ENCODE results near the gene UNC45A. TPM values are rescaled to one million over a fixed set of nuclear protein-coding genes. Genes with fewer than 3 reads are reported as not detected.

Gene UNC45A
- total and polyA plus RNA-seq, 7 donors = 28.8 to 63.5 (median 50.4) TPM

DNA sequence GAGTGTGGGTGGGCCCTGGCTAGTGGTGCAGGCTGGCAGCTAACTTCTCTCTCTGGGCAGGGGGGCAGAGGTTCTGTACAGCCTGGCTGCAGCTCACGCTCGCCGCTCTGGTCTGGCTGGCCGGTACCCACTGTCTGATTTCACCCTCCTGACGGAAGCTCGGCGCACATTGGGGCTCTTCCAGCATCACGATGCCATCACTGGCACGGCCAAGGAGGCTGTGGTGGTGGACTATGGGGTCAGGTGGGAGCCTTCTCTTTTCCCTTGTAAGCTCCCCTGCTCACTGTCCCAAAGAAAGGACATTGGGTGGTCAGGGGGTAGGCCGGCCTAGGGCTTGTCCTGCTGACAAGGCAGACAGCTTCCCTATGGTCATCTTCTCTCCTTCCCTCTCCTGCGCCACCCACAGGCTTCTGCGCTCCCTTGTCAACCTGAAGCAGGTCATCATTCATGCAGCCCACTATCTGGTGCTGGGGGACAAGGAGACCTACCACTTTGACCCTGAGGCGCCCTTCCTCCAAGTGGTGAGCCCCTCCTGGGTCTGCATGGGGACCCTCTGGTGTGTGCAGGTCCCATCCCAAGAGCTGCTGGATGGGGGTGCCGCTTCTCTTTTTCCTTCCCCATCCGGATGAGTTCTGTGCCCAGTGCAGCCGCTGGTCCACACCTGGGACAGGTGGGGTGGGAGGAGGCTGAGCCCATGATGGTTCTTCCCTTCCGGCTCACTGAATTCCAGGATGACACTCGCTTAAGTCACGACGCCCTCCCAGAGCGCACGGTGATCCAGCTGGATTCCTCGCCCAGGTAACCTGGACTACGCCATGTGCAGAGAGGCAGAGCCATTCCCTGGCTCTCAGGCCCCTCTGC is 24.4 kb upstream of the UNC45A start:
- no peak for TF ChIP-seq EP300 (IDR thresholded peaks at IDR 0.05)
- TF ChIP-seq, protein P1, sequence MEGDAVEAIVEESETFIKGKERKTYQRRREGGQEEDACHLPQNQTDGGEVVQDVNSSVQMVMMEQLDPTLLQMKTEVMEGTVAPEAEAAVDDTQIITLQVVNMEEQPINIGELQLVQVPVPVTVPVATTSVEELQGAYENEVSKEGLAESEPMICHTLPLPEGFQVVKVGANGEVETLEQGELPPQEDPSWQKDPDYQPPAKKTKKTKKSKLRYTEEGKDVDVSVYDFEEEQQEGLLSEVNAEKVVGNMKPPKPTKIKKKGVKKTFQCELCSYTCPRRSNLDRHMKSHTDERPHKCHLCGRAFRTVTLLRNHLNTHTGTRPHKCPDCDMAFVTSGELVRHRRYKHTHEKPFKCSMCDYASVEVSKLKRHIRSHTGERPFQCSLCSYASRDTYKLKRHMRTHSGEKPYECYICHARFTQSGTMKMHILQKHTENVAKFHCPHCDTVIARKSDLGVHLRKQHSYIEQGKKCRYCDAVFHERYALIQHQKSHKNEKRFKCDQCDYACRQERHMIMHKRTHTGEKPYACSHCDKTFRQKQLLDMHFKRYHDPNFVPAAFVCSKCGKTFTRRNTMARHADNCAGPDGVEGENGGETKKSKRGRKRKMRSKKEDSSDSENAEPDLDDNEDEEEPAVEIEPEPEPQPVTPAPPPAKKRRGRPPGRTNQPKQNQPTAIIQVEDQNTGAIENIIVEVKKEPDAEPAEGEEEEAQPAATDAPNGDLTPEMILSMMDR (IDR thresholded peaks at IDR 0.05) = no peak
- TF ChIP-seq POLR2A (IDR thresholded peaks at IDR 0.05) = no peak
- TF ChIP-seq POLR2AphosphoS5 (IDR thresholded peaks at IDR 0.05) = no peak
- no peak overlapping the region for H3K4me3 ChIP-seq
- intact Hi-C loops (cut with DNase I) = no loop called here
- H3K27ac ChIP-seq = no peak overlapping the region
- peaks cover 0 to 5% (median 2%) of the 10 kb centered on the region in 4 donors for H3K4me1 ChIP-seq
- peaks cover 62 to 98% (median 87%) of the 10 kb centered on the region in 4 donors for H3K36me3 ChIP-seq
- DNase-seq = no peak
- H3K9me3 ChIP-seq = no peaks in the 10 kb centered on the region
- WGBS, 2 donors = 95 to 97% methylated on average over 24 of the region's 24 CpGs
- H3K27me3 ChIP-seq = no peaks in the 10 kb centered on the region

DNA sequence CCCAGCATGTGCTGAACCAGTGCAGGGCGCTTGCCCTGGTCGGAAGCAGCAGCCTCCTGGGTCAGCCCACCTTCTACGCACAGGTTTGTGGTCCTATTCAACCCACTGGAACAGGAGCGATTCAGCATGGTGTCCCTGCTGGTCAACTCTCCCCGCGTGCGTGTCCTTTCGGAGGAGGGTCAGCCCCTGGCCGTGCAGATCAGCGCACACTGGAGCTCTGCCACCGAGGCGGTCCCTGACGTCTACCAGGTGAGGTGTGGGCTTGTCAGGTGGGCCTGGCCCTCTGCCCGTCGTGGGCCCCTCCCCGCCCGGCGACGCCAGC is 23.8 kb upstream of the UNC45A start:
- Histone ChIP-seq H3K36me3 (peaks cover 61 to 98% (median 84%) of the 10 kb centered on the region in 4 donors), H3K27me3 (no peaks in the 10 kb centered on the region), H3K9me3 (no peaks in the 10 kb centered on the region), H3K4me3 (no peak overlapping the region), H3K4me1 (peaks cover 0 to 5% (median 0%) of the 10 kb centered on the region in 4 donors), H3K27ac (no peak overlapping the region)
- intact Hi-C loops (cut with DNase I) = no loop called here
- DNase-seq = no peak
- WGBS, 2 donors = 92 to 94% methylated on average over 19 of the region's 19 CpGs
- TF ChIP-seq, protein P1 (IDR thresholded peaks at IDR 0.05) = no peak
- no peak for TF ChIP-seq EP300 (IDR thresholded peaks at IDR 0.05)
- TF ChIP-seq POLR2AphosphoS5 (IDR thresholded peaks at IDR 0.05) = no peak
- TF ChIP-seq POLR2A (IDR thresholded peaks at IDR 0.05) = no peak

DNA sequence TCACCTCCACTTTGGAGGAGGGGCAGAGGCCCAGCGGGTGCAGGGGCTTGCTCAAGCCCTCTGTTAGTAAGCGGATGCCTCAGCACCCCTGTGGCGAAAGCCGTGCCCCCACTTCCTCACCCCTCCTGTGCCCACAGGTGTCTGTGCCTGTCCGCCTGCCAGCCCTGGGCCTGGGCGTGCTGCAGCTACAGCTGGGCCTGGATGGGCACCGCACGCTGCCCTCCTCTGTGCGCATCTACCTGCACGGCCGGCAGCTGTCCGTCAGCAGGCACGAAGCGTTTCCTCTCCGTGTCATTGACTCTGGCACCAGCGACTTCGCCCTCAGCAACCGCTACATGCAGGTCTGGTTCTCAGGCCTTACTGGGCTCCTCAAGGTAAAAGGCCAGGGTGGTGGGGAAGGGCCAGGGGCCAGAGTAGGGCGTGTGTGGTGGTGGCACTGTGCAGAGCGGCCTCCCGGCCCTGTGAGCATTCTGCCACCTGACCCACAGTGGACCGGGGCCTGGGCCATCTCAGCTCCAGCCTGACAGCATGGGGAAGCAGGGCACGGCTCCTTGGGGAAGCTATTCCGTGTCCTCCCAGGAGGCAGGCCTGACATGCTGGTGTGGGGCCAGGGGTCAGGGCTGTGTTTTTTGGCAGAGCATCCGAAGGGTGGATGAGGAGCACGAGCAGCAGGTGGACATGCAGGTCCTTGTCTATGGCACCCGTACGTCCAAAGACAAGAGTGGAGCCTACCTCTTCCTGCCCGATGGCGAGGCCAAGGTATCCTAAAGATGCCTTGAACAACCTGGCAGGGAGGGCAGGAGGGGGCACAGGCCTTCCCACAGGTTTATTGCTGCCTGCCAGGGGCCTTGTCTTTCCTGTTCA is 22.9 kb upstream of the UNC45A start:
- intact Hi-C loops (cut with DNase I) = no loop called here

DNA sequence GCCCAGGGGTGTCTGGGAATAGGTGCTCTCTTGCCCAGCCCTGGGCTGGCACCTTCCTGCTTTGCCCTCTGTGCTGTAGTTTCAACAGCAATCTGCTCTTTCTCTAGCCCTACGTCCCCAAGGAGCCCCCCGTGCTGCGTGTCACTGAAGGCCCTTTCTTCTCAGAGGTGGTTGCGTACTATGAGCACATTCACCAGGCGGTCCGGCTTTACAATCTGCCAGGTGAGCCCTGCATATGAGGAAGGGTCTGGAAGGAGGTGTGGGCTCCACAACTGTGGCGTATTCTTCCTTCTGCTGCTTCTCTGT is 22.4 kb upstream of the UNC45A start:
- 97 to 98% methylated on average over 7 of the region's 7 CpGs for WGBS, 2 donors
- TF ChIP-seq POLR2A (IDR thresholded peaks at IDR 0.05) (no peak), POLR2AphosphoS5 (IDR thresholded peaks at IDR 0.05) (no peak), EP300 (IDR thresholded peaks at IDR 0.05) (no peak)
- TF ChIP-seq, protein P1 (IDR thresholded peaks at IDR 0.05) = no peak
- no peak overlapping the region for H3K4me3 ChIP-seq
- peaks cover 58 to 98% (median 78%) of the 10 kb centered on the region in 4 donors for H3K36me3 ChIP-seq
- H3K4me1 ChIP-seq = peaks cover 0 to 5% (median 0%) of the 10 kb centered on the region in 4 donors
- no peaks in the 10 kb centered on the region for H3K27me3 ChIP-seq
- H3K27ac ChIP-seq = no peak overlapping the region
- DNase-seq = no peak
- intact Hi-C loops (cut with DNase I) = no loop called here
- no peaks in the 10 kb centered on the region for H3K9me3 ChIP-seq

More for the DNA sequence above, 22.9 kb upstream of the UNC45A start:
- no peak for TF ChIP-seq POLR2A (IDR thresholded peaks at IDR 0.05)
- no peak for TF ChIP-seq EP300 (IDR thresholded peaks at IDR 0.05)
- TF ChIP-seq, protein P1 (IDR thresholded peaks at IDR 0.05) = no peak
- no peak for TF ChIP-seq POLR2AphosphoS5 (IDR thresholded peaks at IDR 0.05)
- Histone ChIP-seq H3K9me3 (no peaks in the 10 kb centered on the region), H3K36me3 (peaks cover 62 to 98% (median 81%) of the 10 kb centered on the region in 4 donors), H3K4me3 (no peak overlapping the region), H3K27ac (no peak overlapping the region), H3K27me3 (no peaks in the 10 kb centered on the region), H3K4me1 (peaks cover 0 to 5% (median 0%) of the 10 kb centered on the region in 4 donors)
- 95 to 96% methylated on average over 30 of the region's 30 CpGs for WGBS, 2 donors
- no peak for DNase-seq
